ENCODE data around the gene ZFYVE21. TPM values are rescaled to one million over a fixed set of nuclear protein-coding genes. Genes with fewer than 3 reads are reported as not detected.

ZFYVE21 gene
- total and polyA plus RNA-seq, 2 experiments from 2014 or later = 39.4 to 55.2 TPM

GRCh38 chr14:103733651-103734050 lies 18.0 kb downstream of the ZFYVE21 start:
- Histone ChIP-seq H3K9me3 (ENCODE audit: low read depth) (no peaks in the 10 kb centered on the region), H3K36me3 (replicated peaks; ENCODE audit: insufficient read depth, low read depth) (no peaks in the 10 kb centered on the region), H3K27me3 (no peaks in the 10 kb centered on the region), H3K79me2 (no peaks in the 10 kb centered on the region), H4K20me1 (ENCODE audit: insufficient read depth, poor library complexity, severe bottlenecking) (no peaks in the 10 kb centered on the region), H3K27ac (peak overlapping the region; percentile 35), H2AFZ (no peak overlapping the region), H3K9me2 (replicated peaks; ENCODE audit: insufficient read depth) (no peaks in the 10 kb centered on the region), H3K4me1 (ENCODE audit: insufficient read depth) (no peaks in the 10 kb centered on the region), H3K4me3 (no peak overlapping the region), H3K4me2 (no peak overlapping the region)
- TF ChIP-seq EZH2 (IDR thresholded peaks at IDR 0.05; ENCODE audit: borderline replicate concordance) (no peak), CTCF (IDR thresholded peaks at IDR 0.05; ENCODE audit: poor library complexity) (no peak), EZH2phosphoT487 (IDR thresholded peaks at IDR 0.05; ENCODE audit: low read depth, severe bottlenecking, unreplicated experiment) (no peak)
- WGBS (ENCODE audit: low lambda C conversion rate, missing lambda C conversion rate) = 89% methylated on average over 14 of the region's 14 CpGs
- no peak for DNase-seq (ENCODE audit: low spot score)

GRCh38 chr14:103734081-103734888 lies 18.7 kb downstream of the ZFYVE21 start:
- WGBS (ENCODE audit: low lambda C conversion rate, missing lambda C conversion rate) = 93% methylated on average over 22 of the region's 23 CpGs
- Histone ChIP-seq H4K20me1 (ENCODE audit: insufficient read depth, poor library complexity, severe bottlenecking) (no peaks in the 10 kb centered on the region), H3K79me2 (no peaks in the 10 kb centered on the region), H3K9me3 (ENCODE audit: low read depth) (no peaks in the 10 kb centered on the region), H3K4me3 (no peak overlapping the region), H3K9me2 (replicated peaks; ENCODE audit: insufficient read depth) (no peaks in the 10 kb centered on the region), H3K27me3 (no peaks in the 10 kb centered on the region), H2AFZ (no peak overlapping the region), H3K4me1 (ENCODE audit: insufficient read depth) (no peaks in the 10 kb centered on the region), H3K4me2 (no peak overlapping the region), H3K27ac (no peak overlapping the region), H3K36me3 (replicated peaks; ENCODE audit: insufficient read depth, low read depth) (no peaks in the 10 kb centered on the region)
- no peak for DNase-seq (ENCODE audit: low spot score)
- TF ChIP-seq EZH2 (IDR thresholded peaks at IDR 0.05; ENCODE audit: borderline replicate concordance) = no peak
- no peak for TF ChIP-seq EZH2phosphoT487 (IDR thresholded peaks at IDR 0.05; ENCODE audit: low read depth, severe bottlenecking, unreplicated experiment)
- no peak for TF ChIP-seq CTCF (IDR thresholded peaks at IDR 0.05; ENCODE audit: poor library complexity)

GRCh38 chr14:103735022-103735421 lies 19.4 kb downstream of the ZFYVE21 start:
- no peaks in the 10 kb centered on the region for H3K9me2 ChIP-seq (replicated peaks; ENCODE audit: insufficient read depth)
- TF ChIP-seq EZH2phosphoT487 (IDR thresholded peaks at IDR 0.05; ENCODE audit: low read depth, severe bottlenecking, unreplicated experiment) (no peak), EZH2 (IDR thresholded peaks at IDR 0.05; ENCODE audit: borderline replicate concordance) (no peak), CTCF (IDR thresholded peaks at IDR 0.05; ENCODE audit: poor library complexity) (no peak)
- WGBS (ENCODE audit: low lambda C conversion rate, missing lambda C conversion rate) = 84% methylated on average over 12 of the region's 12 CpGs
- no peaks in the 10 kb centered on the region for H3K27me3 ChIP-seq
- H4K20me1 ChIP-seq (ENCODE audit: insufficient read depth, poor library complexity, severe bottlenecking) = no peaks in the 10 kb centered on the region
- H3K79me2 ChIP-seq = no peaks in the 10 kb centered on the region
- no peak overlapping the region for H2AFZ ChIP-seq
- no peak overlapping the region for H3K4me2 ChIP-seq
- H3K9me3 ChIP-seq (ENCODE audit: low read depth) = no peaks in the 10 kb centered on the region
- H3K4me1 ChIP-seq (ENCODE audit: insufficient read depth) = no peaks in the 10 kb centered on the region
- H3K36me3 ChIP-seq (replicated peaks; ENCODE audit: insufficient read depth, low read depth) = no peaks in the 10 kb centered on the region
- no peak overlapping the region for H3K27ac ChIP-seq
- no peak overlapping the region for H3K4me3 ChIP-seq
- no peak for DNase-seq (ENCODE audit: low spot score)

Measured in hepatocyte (in vitro differentiated cells).